NB4 (cell line): ENCODE results near the gene RORB.

Experiments used
- CTCF ChIP-seq: IDR thresholded peaks from one replicate; pipeline ENCODE4 v1.5.1; 2012; ENCODE audit warnings: low read depth, low read length
- MAX ChIP-seq: IDR thresholded peaks from 2 replicates; pipeline ENCODE4 v1.6.1; 2011; ENCODE audit warnings: low read depth, low read length
- MYC ChIP-seq: IDR thresholded peaks from 2 replicates; pipeline ENCODE4 v1.6.1; 2011; ENCODE audit warnings: low read depth, low read length
- POLR2A ChIP-seq: IDR thresholded peaks from 2 replicates; pipeline ENCODE4 v1.6.1; 2011; ENCODE audit warnings: mild to moderate bottlenecking; ENCODE audit not compliant: insufficient read length; ENCODE audit errors: extremely low read depth

DNA sequence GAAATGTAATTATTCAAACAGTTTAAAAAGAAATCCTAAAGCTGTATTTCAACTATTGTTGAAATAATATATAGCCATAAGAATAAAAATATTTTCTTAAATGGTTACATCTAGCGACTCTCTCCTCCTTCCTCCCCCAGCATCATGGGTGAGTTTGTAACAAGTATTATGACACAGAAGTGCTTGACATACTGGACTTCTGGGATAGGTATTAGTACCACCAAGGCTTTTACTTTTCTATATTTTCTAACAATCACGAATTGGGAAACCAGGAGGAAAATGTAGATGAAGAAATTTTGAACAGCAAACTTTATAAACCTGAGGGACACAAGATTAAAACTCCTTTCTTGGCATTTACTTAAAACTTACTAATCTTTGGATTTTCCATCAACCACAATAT lies 4.4 kb downstream of the RORB start:
- TF ChIP-seq CTCF (no peak), POLR2A (no peak), MYC (no peak), MAX (no peak)
